ENCODE measurements around the gene FAF2.

- TF ChIP-seq CTCF (IDR thresholded peaks at IDR 0.05), result no peak
- no peak for TF ChIP-seq TEAD4 (CRISPR knock-in tag; IDR thresholded peaks at IDR 0.05)
- no peak for TF ChIP-seq ZNF121 (CRISPR knock-in tag; IDR thresholded peaks at IDR 0.05)
- TF ChIP-seq MAX (CRISPR knock-in tag; IDR thresholded peaks at IDR 0.05), result no peak
- no peak for TF ChIP-seq ZBTB21 (CRISPR knock-in tag; IDR thresholded peaks at IDR 0.05; ENCODE audit: borderline replicate concordance)
- TF ChIP-seq, protein P1, sequence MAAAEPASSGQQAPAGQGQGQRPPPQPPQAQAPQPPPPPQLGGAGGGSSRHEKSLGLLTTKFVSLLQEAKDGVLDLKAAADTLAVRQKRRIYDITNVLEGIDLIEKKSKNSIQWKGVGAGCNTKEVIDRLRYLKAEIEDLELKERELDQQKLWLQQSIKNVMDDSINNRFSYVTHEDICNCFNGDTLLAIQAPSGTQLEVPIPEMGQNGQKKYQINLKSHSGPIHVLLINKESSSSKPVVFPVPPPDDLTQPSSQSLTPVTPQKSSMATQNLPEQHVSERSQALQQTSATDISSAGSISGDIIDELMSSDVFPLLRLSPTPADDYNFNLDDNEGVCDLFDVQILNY (CRISPR knock-in tag; IDR thresholded peaks at IDR 0.05), result no peak
- TF ChIP-seq NFE2L1 (CRISPR knock-in tag; IDR thresholded peaks at IDR 0.05), result no peak
- TF ChIP-seq STAT6 (CRISPR knock-in tag; conservative IDR thresholded peaks at IDR 0.05; ENCODE audit: low read depth), result no peak
- no peak for TF ChIP-seq NR3C1 (CRISPR knock-in tag; conservative IDR thresholded peaks at IDR 0.05; ENCODE audit: low read depth)
- no peak for TF ChIP-seq CREM (CRISPR knock-in tag; IDR thresholded peaks at IDR 0.05)
- no peak for TF ChIP-seq ZNF263 (CRISPR knock-in tag; IDR thresholded peaks at IDR 0.05; ENCODE audit: low read depth)
- TF ChIP-seq HMGXB4 (CRISPR knock-in tag; IDR thresholded peaks at IDR 0.05), result no peak
These were observed 90.8 kb downstream of the FAF2 start for GRCh38 chr5:176538989-176539384.
